Measurements from ENCODE around the gene VDAC1. TPM values are rescaled to one million over a fixed set of nuclear protein-coding genes. Genes with fewer than 3 reads are reported as not detected.
"Not testable (repeated sequence)": the region's sequence is repeated elsewhere in the genome, so short reads cannot be mapped to it uniquely, and the experiment has no call there.

The VDAC1 gene
- total and polyA plus RNA-seq, 5 donors: 325 to 393 (median 340) TPM

DNA sequence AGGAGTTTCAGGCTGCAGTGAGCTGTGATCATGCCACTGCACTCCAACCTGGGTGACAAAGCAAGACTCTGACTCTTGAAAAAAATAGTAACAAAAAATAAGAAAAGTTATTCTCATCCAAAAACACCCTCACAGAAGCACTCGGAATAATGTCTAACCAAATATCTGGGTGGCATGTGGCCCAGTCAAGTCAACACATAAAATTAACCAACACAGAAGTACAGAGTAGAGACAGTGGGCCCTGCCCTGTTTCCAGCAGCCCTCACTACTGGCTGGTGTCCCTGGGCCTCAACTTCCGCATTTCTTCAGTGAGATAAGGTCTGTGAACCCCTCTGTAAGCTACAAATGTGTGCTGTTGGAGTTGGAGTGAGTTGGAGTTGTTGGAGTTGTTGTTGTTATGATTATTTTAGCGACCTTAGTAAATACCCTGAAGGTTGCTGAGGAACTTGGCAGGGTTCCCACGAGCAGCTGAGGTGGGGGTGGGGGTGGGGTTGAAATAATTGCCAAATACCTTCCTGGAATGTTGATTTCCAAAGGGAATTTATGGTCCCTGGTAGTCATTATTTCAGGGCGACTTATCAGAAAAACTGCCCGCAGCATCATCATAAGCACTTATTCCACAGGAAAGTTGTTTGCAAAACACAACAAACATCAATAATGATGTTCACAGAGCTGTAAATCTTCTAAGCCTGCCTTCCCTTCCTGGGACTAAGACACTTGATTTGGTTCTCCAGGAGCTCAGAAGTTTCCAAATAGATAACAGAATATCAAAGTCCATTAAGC is 66.5 kb downstream of the VDAC1 start:
- 61% methylated on average over 6 of the region's 6 CpGs for WGBS
- H3K4me1 ChIP-seq (ENCODE audit: control insufficient read depth, insufficient read depth, low read length): peaks cover under 1% of the 10 kb centered on the region
- DNase-seq (no peak), ATAC-seq (peak; percentile 29 to 50)
- no peaks in the 10 kb centered on the region for H3K27me3 ChIP-seq (ENCODE audit: control insufficient read depth, insufficient read depth)
- H3K27ac ChIP-seq (ENCODE audit: low read length): no peak overlapping the region
- intact Hi-C loops (cut with DNase I): loop anchor here in 1 of 4 donors (10.0 kb wide), 1 partner anchor 513 kb away; no protein-coding TSS in a partner anchor
- H3K4me3 ChIP-seq (ENCODE audit: low read length): no peak overlapping the region
- no peaks in the 10 kb centered on the region for H3K9me3 ChIP-seq (ENCODE audit: control insufficient read depth, low read length)

DNA sequence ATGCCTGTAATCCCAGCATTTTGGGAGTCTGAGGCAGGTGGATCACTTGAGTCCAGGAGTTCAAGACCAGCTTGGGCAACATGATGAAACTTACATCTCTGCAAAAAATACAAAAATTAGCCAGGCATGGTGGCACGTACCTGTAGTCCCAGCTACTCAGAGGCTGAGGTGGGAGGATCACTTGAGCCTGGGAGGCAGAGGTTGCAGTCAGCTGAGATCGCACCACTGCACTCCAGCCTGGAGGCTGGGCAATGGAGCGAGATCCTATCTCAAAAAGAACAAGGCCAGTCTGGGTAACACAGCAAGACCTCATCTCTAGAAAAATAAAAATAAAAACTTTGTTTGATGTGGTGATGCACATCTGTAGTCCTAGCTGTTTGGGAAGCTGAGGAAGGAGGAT is 67.1 kb downstream of the VDAC1 start:
- H3K9me3 ChIP-seq (ENCODE audit: control insufficient read depth, low read length); H3K4me1 ChIP-seq (ENCODE audit: control insufficient read depth, insufficient read depth, low read length); H3K27ac ChIP-seq (ENCODE audit: low read length); H3K4me3 ChIP-seq (ENCODE audit: low read length); DNase-seq; ATAC-seq; H3K27me3 ChIP-seq (ENCODE audit: control insufficient read depth, insufficient read depth): not testable (repeated sequence)
- intact Hi-C loops (cut with DNase I): loop anchor here in 1 of 4 donors (10.0 kb wide), 1 partner anchor 513 kb away; no protein-coding TSS in a partner anchor
- WGBS: 97% methylated on average over 3 of the region's 3 CpGs

DNA sequence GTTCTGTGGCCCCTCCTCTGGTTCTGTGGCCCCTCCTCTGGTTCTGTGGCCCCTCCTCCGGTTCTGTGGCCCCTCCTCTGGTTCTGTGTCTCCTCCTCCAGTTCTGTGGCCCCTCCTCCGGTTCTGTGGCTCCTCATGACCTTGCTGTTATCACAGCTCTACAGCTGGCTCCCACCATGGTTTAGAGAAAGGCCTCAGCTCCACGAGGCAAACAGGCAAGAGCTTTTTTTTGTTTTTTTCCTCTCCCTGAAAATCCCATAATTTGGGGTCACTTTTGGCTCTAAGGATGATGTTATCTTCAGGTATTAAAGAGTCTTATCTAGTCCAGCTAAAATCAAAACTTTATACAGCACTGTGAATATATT is 68.1 kb downstream of the VDAC1 start:
- WGBS: 66% methylated on average over 3 of the region's 3 CpGs

DNA sequence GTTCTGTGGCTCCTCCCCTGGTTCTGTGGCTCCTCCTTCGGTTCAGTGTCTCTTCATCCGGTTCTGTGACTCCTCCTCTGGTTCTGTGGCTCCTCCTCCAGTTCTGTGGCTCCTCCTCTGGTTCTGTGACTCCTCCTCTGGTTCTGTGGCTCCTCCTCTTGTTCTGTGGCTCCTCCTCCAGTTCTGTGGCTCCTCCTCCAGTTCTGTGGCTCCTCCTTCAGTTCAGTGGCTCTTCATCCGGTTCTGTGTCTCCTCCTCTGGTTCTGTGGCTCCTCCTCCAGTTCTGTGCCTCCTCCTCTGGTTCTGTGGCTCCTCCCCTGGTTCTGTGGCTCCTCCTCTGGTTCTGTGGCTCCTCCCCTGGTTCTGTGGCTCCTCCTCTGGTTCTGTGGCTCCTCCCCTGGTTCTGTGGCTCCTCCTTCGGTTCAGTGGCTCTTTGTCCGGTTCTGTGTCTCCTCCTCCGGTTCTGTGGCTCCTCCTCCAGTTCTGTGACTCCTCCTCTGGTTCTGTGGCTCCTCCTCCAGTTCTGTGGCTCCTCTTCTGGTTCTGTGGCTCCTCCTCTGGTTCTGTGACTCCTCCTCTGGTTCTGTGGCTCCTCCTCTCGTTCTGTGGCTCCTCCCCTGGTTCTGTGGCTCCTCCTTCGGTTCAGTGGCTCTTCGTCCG is 68.7 kb downstream of the VDAC1 start:
- not testable (repeated sequence) for H3K4me3 ChIP-seq (ENCODE audit: low read length); H3K9me3 ChIP-seq (ENCODE audit: control insufficient read depth, low read length); H3K4me1 ChIP-seq (ENCODE audit: control insufficient read depth, insufficient read depth, low read length); H3K27ac ChIP-seq (ENCODE audit: low read length); H3K27me3 ChIP-seq (ENCODE audit: control insufficient read depth, insufficient read depth); DNase-seq; ATAC-seq
- WGBS: 91% methylated on average over 10 of the region's 10 CpGs
- intact Hi-C loops (cut with DNase I): loop anchor here in 1 of 4 donors (10.0 kb wide), 1 partner anchor 511 kb away; no protein-coding TSS in a partner anchor

More for the DNA sequence above, 68.1 kb downstream of the VDAC1 start:
- H3K27ac ChIP-seq (ENCODE audit: low read length): no peak overlapping the region
- no peaks in the 10 kb centered on the region for H3K4me1 ChIP-seq (ENCODE audit: control insufficient read depth, insufficient read depth, low read length)
- no peak for ATAC-seq
- H3K27me3 ChIP-seq (ENCODE audit: control insufficient read depth, insufficient read depth): no peaks in the 10 kb centered on the region
- intact Hi-C loops (cut with DNase I): loop anchor here in 1 of 4 donors (10.0 kb wide), 1 partner anchor 512 kb away; no protein-coding TSS in a partner anchor
- DNase-seq: no peak
- H3K4me3 ChIP-seq (ENCODE audit: low read length): no peak overlapping the region
- no peaks in the 10 kb centered on the region for H3K9me3 ChIP-seq (ENCODE audit: control insufficient read depth, low read length)

DNA sequence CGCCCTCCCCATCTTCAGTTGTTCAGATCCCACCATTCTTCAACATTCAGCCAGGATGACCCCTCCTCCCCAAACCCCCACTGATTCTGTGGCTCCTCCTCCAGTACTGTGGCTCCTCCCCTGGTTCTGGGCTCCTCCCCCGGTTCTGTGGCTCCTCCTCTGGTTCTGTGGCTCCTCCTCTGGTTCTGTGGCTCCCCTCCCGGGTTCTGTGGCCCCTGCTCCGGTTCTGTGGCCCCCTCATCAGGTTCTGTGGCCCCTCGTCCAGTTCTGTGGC is 69.2 kb downstream of the VDAC1 start:
- intact Hi-C loops (cut with DNase I): loop anchor here in 1 of 4 donors (10.0 kb wide), 1 partner anchor 511 kb away; no protein-coding TSS in a partner anchor
- Histone ChIP-seq H3K27ac (ENCODE audit: low read length) (no peak overlapping the region), H3K9me3 (ENCODE audit: control insufficient read depth, low read length) (no peaks in the 10 kb centered on the region), H3K27me3 (ENCODE audit: control insufficient read depth, insufficient read depth) (no peaks in the 10 kb centered on the region), H3K4me1 (ENCODE audit: control insufficient read depth, insufficient read depth, low read length) (no peaks in the 10 kb centered on the region), H3K4me3 (ENCODE audit: low read length) (no peak overlapping the region)
- ATAC-seq: no peak
- DNase-seq: no peak
- 87% methylated on average over 5 of the region's 5 CpGs for WGBS

DNA sequence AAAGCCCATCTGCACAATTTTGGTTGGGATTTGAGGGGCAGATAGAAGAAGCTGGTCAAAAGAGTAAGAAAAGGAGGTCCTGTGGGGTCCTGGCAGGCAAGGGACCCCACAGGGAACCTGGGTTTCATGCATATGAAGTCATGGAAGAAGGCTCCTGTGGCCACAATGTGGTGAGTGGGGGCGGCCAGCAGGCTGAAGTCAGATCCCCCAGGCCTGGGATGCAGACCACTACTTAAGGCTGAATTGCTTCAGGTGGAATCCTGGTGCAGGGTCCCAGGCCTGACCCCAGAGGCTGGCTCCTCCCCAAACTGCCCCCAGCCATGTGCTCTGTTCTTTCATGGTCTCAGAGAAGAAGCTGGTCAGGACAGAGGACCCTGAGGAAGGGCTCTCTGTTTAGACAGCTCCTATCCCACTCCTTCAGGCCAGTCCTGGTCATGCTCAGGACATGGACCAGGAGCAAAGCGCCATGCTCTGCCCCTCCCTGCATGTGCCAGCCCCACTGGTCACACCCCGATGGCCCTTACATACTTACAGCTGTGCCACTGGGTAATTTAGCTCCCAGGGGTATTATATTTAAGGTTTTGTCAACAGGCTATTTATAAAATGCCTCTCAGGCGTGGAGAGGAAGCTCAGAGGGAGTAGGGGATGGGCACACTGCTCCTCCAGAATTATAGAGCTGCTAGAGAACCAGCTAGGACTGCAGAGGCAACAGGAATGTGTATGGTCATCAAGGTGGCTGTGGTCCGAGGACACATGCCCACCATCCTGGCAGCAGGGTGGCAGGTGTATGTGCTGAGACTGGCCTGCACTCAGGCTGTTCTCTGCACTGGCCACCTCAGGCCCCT is 69.7 kb downstream of the VDAC1 start:
- Histone ChIP-seq H3K27ac (ENCODE audit: low read length) (no peak overlapping the region), H3K4me1 (ENCODE audit: control insufficient read depth, insufficient read depth, low read length) (no peaks in the 10 kb centered on the region)
- peak in 1 of 2 donors; percentile 34 for ATAC-seq

DNA sequence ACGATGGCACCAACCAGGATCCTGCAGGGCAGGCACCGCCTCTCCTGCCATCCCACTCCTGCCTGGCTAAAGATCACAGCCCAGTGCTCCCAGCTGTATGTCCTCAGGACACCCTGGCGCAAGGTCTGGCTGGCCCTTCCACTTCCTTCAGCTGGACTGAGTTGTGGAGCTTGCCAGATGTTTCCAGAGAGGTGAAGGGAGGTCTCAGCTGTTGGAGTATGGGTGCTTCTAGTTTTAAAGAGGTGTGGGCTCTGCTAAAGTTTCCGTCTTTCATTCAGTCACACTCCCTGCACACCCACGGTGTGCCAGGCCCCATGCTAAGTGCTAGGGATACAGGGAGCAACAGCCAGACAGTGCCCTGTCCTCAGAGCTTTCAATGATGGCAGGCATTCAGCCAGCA is 70.5 kb downstream of the VDAC1 start:
- WGBS: 81% methylated on average over 5 of the region's 5 CpGs
- no peak for DNase-seq
- H3K4me3 ChIP-seq (ENCODE audit: low read length): no peak overlapping the region
- no peak overlapping the region for H3K27ac ChIP-seq (ENCODE audit: low read length)
- no peaks in the 10 kb centered on the region for H3K27me3 ChIP-seq (ENCODE audit: control insufficient read depth, insufficient read depth)
- ATAC-seq: no peak
- H3K9me3 ChIP-seq (ENCODE audit: control insufficient read depth, low read length): no peaks in the 10 kb centered on the region
- H3K4me1 ChIP-seq (ENCODE audit: control insufficient read depth, insufficient read depth, low read length): no peaks in the 10 kb centered on the region
- intact Hi-C loops (cut with DNase I): loop anchor here in 1 of 4 donors (10.0 kb wide), 1 partner anchor 510 kb away; no protein-coding TSS in a partner anchor

More for the DNA sequence above, 69.7 kb downstream of the VDAC1 start:
- DNase-seq: no peak
- 77% methylated on average over 5 of the region's 5 CpGs for WGBS
- no peaks in the 10 kb centered on the region for H3K9me3 ChIP-seq (ENCODE audit: control insufficient read depth, low read length)
- intact Hi-C loops (cut with DNase I): loop anchor here in 1 of 4 donors (10.0 kb wide), 1 partner anchor 510 kb away; no protein-coding TSS in a partner anchor
- no peak overlapping the region for H3K4me3 ChIP-seq (ENCODE audit: low read length)
- no peaks in the 10 kb centered on the region for H3K27me3 ChIP-seq (ENCODE audit: control insufficient read depth, insufficient read depth)

DNA sequence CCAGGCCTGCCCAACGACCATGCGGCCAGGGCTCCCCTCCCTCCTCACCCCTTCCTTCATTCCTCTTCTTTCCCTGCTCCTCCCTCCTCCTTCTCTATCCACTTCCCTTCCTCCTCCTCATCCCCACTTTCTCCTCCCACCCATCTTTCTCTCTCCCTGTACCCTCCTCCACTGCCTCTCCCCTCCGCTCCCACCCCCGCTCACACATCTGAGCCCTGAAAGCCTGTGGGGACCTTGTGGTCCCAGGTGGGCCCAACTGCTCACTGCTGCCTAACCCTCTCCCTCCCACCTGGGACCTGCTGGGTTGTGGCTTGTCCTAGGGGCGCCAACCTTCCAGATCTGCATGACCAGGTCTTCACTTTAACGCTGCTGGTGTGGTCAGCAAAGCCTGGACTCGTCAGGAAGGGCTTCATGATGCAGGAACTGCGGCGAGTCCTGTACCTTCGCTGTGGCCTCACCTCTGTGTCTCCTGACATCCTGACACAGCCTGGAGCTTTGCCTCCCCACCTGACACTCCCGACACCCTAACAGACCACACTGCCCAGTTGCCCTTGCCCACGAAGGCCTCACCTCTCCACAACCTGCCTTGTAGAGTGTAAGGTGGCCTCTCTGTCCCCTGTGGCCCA is 71.0 kb downstream of the VDAC1 start:
- Histone ChIP-seq H3K9me3 (ENCODE audit: control insufficient read depth, low read length) (no peaks in the 10 kb centered on the region), H3K27me3 (ENCODE audit: control insufficient read depth, insufficient read depth) (no peaks in the 10 kb centered on the region), H3K4me1 (ENCODE audit: control insufficient read depth, insufficient read depth, low read length) (no peaks in the 10 kb centered on the region), H3K4me3 (ENCODE audit: low read length) (no peak overlapping the region), H3K27ac (ENCODE audit: low read length) (no peak overlapping the region)
- DNase-seq (no peak), ATAC-seq (no peak)
- intact Hi-C loops (cut with DNase I): loop anchor here in 1 of 4 donors (10.0 kb wide), 1 partner anchor 509 kb away; no protein-coding TSS in a partner anchor
- 88% methylated on average over 12 of the region's 12 CpGs for WGBS

DNA sequence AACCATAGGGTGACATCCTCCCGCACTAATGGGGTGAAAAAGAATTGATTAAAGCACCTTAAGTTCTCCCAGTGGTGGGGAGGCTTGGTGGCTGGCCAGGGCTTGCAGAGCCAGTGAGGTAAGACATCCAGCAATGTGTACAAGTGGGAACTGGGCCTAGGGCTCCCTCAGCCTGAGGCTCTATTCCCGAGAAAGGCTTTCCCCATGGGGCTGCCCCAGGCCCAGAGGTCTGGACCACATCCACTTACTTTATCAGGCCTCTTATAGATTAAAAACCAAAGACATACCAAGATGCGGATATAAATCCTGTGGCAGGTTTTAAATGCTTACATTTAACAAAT is 71.6 kb downstream of the VDAC1 start:
- 54% methylated on average over 3 of the region's 3 CpGs for WGBS
- peak in 1 of 3 donors; percentile 50 for DNase-seq
- no peaks in the 10 kb centered on the region for H3K9me3 ChIP-seq (ENCODE audit: control insufficient read depth, low read length)
- no peak overlapping the region for H3K4me3 ChIP-seq (ENCODE audit: low read length)
- intact Hi-C loops (cut with DNase I): loop anchor here in 1 of 4 donors (10.0 kb wide), 1 partner anchor 508 kb away; no protein-coding TSS in a partner anchor
- H3K27me3 ChIP-seq (ENCODE audit: control insufficient read depth, insufficient read depth): no peaks in the 10 kb centered on the region
- H3K4me1 ChIP-seq (ENCODE audit: control insufficient read depth, insufficient read depth, low read length): no peaks in the 10 kb centered on the region
- ATAC-seq: no peak
- H3K27ac ChIP-seq (ENCODE audit: low read length): no peak overlapping the region

DNA sequence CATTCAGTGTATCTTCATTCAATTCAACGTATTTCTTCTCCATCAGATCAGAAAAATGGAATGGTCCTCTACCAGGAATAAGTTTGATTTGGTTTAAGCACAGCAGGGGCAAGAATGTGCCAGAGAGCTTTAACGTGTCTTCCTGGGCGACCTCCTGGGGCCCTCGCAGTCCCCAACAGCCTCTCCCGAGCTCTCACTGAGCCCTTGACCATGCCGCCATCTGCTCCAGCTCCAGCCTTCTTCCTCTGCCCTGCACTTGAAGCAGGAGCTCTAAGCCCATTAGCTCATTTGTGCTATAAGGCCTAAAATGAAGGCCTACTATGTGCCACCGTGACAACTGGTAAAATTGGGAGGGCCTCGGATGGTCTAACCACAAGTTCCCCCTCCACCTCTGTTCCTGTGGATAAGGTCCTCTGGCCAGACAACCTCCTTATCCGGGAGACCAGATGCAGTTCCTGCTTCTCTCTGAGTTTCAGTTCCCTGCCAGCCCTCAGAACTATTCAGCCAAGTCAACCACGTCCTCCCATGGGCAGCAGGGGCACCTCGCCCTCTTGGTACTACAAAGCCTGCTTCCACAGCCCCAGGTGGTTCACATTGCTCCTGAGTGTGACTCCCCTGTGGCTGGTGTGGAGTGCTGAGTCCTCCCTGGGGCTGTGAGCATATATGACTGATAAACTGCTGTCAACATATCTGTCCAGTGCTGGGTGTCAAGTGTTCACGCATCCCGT is 72.2 kb downstream of the VDAC1 start:
- no peak for DNase-seq
- 64% methylated on average over 13 of the region's 13 CpGs for WGBS
- Histone ChIP-seq H3K9me3 (ENCODE audit: control insufficient read depth, low read length) (no peaks in the 10 kb centered on the region), H3K27me3 (ENCODE audit: control insufficient read depth, insufficient read depth) (no peaks in the 10 kb centered on the region), H3K27ac (ENCODE audit: low read length) (no peak overlapping the region), H3K4me1 (ENCODE audit: control insufficient read depth, insufficient read depth, low read length) (no peaks in the 10 kb centered on the region), H3K4me3 (ENCODE audit: low read length) (no peak overlapping the region)
- ATAC-seq: no peak
- intact Hi-C loops (cut with DNase I): loop anchor here in 1 of 4 donors (10.0 kb wide), 1 partner anchor 508 kb away; no protein-coding TSS in a partner anchor
